AG09309 (cell line): ENCODE results near the gene MBOAT7.

Source experiments
- DNase-seq: peaks from one replicate; pipeline ENCODE4 v3.0.0-alpha.2; 2010; ENCODE audit warnings: low read depth
- H3K4me3 ChIP-seq: 2 replicates; pipeline ENCODE4 v1.5.1; 2011; ENCODE audit warnings: mild to moderate bottlenecking, low read depth, low read length, moderate library complexity; ENCODE audit not compliant: control insufficient read depth
- TF ChIP-seq, protein P1 (sequence below): IDR thresholded peaks from 2 replicates; pipeline ENCODE4 v1.5.1; 2011; ENCODE audit warnings: mild to moderate bottlenecking, low read depth, low read length, inconsistent platforms; ENCODE audit not compliant: insufficient read depth, control insufficient read depth; ENCODE audit errors: missing control alignments

The MBOAT7 gene

DNA sequence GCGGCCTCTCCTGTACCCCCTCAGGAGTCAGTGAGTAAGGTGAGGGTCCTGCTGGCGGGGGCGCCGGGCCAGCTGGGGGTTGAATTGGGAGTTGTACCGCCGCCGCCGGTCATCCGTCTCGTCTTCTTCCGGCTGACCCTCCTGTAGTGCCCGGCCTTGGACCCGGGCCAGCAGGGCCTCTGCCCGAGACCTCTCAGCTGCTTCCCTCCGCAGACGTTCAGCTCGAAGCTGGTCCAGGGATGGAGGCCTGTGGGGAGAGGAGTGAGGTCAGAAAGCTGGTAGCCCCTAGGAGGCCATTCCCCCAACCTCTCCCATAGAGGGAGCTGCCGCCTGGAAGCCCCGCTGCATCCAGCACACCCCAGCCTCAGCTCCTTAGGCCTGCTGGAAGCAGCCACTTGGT is 33.7 kb downstream of the MBOAT7 start:
- no peak overlapping the region for H3K4me3 ChIP-seq
- no peak for DNase-seq
- TF ChIP-seq, protein P1, sequence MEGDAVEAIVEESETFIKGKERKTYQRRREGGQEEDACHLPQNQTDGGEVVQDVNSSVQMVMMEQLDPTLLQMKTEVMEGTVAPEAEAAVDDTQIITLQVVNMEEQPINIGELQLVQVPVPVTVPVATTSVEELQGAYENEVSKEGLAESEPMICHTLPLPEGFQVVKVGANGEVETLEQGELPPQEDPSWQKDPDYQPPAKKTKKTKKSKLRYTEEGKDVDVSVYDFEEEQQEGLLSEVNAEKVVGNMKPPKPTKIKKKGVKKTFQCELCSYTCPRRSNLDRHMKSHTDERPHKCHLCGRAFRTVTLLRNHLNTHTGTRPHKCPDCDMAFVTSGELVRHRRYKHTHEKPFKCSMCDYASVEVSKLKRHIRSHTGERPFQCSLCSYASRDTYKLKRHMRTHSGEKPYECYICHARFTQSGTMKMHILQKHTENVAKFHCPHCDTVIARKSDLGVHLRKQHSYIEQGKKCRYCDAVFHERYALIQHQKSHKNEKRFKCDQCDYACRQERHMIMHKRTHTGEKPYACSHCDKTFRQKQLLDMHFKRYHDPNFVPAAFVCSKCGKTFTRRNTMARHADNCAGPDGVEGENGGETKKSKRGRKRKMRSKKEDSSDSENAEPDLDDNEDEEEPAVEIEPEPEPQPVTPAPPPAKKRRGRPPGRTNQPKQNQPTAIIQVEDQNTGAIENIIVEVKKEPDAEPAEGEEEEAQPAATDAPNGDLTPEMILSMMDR, result no peak

DNA sequence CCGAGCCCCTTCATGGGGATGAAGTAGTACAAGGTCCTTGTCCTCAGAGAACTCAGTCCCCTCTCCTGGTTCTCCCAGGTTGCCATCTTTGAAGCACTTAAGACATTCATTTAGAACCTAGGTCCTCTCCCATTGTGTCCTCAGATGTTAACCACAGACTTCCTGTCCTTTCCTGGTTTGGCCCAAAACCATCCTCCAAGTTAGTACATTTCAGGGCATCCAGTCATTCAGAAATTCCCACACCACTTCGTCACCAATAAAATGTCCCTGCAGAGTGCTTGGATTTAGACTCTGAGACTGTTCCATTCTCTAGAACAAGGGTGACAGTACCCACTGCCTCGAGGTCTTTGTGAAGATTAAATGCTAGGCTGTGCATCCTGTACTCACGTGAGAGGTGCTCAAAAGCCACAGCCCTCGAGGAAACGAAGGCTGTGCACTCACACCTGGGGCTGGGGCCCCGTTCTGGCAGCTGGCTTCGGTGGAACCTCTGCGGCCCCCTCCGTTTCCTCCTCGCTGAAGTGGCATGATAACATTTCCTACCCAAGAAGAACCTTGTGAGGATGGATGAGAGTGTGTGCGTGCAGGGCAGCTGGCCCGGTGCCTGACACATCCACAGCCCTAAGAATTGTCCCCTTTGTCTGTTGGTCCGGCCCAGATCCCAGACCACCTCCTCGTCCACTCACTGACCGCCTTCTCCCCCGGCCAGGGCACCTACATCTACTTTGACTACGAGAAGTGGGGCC is 34.6 kb downstream of the MBOAT7 start:
- no peak for DNase-seq
- TF ChIP-seq, protein P1, result no peak
- no peak overlapping the region for H3K4me3 ChIP-seq

DNA sequence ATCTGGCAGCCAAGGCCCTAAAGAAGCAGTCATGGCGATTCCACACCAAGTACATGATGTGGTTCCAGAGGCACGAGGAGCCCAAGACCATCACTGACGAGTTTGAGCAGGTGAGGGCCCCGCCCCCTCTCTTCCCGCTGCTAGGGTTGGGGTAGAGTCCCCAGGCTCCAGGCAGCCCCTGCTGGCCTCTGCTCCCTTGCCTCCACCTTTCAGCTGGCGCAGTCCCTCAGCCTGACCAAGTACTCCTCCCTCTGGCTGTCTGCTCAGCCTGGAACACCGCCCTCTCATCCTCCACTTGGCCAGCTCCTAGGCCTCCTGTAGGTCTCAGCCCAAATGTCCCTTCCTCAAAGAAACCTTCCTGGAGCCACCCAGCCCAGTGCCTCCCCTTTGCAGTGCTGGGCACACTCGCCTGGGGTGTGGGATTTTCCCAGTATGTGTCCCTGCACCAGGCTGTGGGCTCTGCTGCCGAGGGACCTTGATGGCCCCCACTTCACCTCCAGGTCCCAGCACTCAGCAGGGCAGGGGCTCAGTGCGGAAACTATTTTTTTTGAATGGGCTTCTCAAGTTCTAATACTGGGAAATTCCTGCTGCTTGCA is 35.6 kb downstream of the MBOAT7 start:
- no peak for DNase-seq
- H3K4me3 ChIP-seq, result no peak overlapping the region
- TF ChIP-seq, protein P1, result no peak

DNA sequence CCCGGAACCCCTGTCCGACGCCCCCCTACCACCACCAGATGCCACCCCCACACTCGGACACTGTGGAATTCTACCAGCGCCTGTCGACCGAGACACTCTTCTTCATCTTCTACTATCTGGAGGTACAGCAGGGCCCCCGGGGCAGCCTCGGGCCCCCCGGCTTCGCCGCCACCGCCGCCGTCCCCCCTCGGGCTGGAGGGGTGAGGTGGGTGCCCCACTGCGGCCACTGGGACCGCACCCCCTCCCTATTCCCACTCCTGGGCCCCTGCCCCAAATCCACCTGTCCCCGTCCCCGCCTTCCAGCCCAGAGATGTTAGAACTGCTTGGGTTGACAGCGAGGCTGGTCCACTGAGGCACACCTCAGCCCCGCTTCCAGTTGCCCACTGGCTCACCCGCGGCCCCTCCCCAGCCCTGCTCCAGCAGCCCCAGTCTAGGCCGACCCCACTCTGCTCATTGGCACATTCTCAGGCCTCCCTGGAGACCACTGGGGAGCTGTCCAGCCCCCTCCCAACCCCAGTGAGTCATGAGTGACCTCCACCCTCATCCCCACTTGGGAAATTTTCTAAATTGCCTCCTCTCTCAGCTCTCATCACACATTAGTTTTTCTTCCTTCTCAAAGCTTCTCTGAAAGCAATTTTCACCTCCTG is 36.4 kb downstream of the MBOAT7 start:
- H3K4me3 ChIP-seq, result no peak overlapping the region
- no peak for DNase-seq
- TF ChIP-seq, protein P1, result no peak

DNA sequence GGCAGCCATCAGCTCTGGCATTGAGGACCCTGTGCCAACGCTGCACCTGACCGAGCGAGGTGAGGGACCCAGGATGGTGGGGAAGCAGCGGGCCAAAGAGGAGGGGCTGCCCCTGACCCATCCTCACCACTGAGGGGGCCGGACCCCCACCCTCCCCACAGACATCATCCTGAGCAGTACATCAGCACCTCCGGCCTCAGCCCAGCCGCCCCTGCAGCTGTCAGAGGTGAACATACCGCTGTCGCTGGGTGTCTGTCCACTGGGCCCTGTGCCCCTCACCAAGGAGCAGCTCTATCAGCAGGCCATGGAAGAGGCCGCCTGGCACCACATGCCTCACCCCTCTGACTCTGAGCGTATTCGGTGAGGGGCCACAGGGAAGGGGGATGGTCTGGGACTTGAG is 37.1 kb downstream of the MBOAT7 start:
- no peak for DNase-seq
- TF ChIP-seq, protein P1, result no peak
- no peak overlapping the region for H3K4me3 ChIP-seq

DNA sequence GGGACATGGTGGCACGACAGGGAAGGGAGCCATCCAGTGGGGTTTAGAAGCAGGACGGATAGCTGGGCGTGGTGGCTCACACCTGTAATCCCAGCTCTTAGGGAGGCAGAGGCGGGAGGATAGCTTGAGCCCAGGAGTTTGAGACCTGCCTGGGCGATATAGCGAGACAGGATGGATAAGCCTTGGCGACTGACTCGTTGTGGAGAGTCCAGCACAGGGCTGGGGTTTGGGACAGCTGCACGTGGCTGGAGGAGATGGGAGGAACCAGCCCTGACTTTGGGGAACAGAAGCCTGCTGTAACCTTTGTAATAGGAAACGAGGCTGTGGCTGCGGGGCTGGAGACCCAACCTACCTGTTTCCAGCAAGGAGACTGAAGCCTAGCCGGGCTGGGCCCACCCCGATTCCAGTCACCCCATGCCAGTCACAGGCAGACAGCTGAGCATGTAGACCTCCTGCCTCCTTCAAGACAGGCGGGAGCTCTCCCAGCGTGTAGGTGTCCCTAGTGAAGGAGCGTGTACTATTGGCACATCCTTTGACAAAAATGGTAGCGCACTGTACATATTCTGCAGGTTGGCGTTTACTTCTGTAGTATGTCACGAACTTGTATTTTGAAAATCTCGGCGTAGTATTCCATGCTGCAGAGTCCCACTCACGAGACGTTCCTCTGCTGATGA is 37.9 kb downstream of the MBOAT7 start:
- TF ChIP-seq, protein P1, result no peak
- DNase-seq, result no peak
- no peak overlapping the region for H3K4me3 ChIP-seq
